Tibial nerve (tissue), 4 donors: Measurements from ENCODE around the gene DNAJB1. TPM values are rescaled to one million over a fixed set of nuclear protein-coding genes. Genes with fewer than 3 reads are reported as not detected.

Experiments used
- DNase-seq, 2 donors: peaks; one replicate each; pipeline ENCODE4 v3.0.0-alpha.2; 2019; ENCODE audit warnings: low spot score in 2 of 2
- H3K27ac ChIP-seq, 4 donors: fragments of 200-600 bp; sonication (generic) in 3 of 4; one replicate each; pipeline ENCODE4 v1.5.1; 2017 to 2019; ENCODE audit warnings: mild to moderate bottlenecking in 1 of 4
- H3K27me3 ChIP-seq, 2 donors: fragments of 200-600 bp; sonication (generic) in 1 of 2; one replicate each; pipeline versions ENCODE4 v1.5.1 to v1.6.0; 2017 to 2019
- H3K36me3 ChIP-seq, 3 donors: fragments of 200-600 bp; sonication (generic); one replicate each; pipeline ENCODE4 v1.5.1; 2018 to 2019
- H3K4me1 ChIP-seq, 4 donors: fragments of 200-600 bp; sonication (generic) in 3 of 4; one replicate each; pipeline ENCODE4 v1.5.1; 2017 to 2019
- H3K4me3 ChIP-seq, 4 donors: fragments of 200-600 bp; sonication (generic) in 3 of 4; one replicate each; pipeline ENCODE4 v1.5.1; 2017 to 2019; ENCODE audit warnings: mild to moderate bottlenecking in 1 of 4, moderate library complexity in 1 of 4
- H3K9me3 ChIP-seq, 4 donors: fragments of 200-600 bp; sonication (generic) in 3 of 4; one replicate each; pipeline ENCODE4 v1.5.1; 2017 to 2019
- EP300 ChIP-seq, 2 donors: sonication (generic); formaldehyde crosslinking; IDR thresholded peaks; one replicate each; pipeline ENCODE4 v1.6.1; 2017; ENCODE audit warnings: antibody characterized with exemption in 2 of 2, mild to moderate bottlenecking in 1 of 2
- POLR2A ChIP-seq, 2 donors: fragments of 450-650 bp; IDR thresholded peaks; one replicate each; pipeline ENCODE4 v1.6.1; 2017; ENCODE audit warnings: antibody characterized with exemption in 2 of 2, mild to moderate bottlenecking in 2 of 2, moderate library complexity in 2 of 2
- WGBS, 2 donors: methylation state at CpG; one replicate each; pipeline ENCODE4 v1.1.5; 2018; 5-methylcytosine and 5-hydroxymethylcytosine counted together
- total RNA-seq, 4 donors: library from RNA; depleted of rRNA; stranded (reverse); fragments of >200 nt; gene quantifications; one replicate each; pipeline ENCODE4 v1.1.0, GENCODE V29; 2016
- TF ChIP-seq, protein P1 (sequence below), 5 experiments: fragments of 200-600 bp in 3 of 5; fragments of 450-650 bp in 2 of 5; sonication (generic) in 3 of 5; IDR thresholded peaks; one replicate each; pipeline ENCODE4 v1.5.1; 2016 to 2019; ENCODE audit warnings: antibody characterized with exemption in 5 of 5, mild to moderate bottlenecking in 3 of 5, moderate library complexity in 2 of 5

DNAJB1 gene
- total RNA-seq, 4 donors from 2014 or later, result 48.9 to 132 (median 73.9) TPM

DNA sequence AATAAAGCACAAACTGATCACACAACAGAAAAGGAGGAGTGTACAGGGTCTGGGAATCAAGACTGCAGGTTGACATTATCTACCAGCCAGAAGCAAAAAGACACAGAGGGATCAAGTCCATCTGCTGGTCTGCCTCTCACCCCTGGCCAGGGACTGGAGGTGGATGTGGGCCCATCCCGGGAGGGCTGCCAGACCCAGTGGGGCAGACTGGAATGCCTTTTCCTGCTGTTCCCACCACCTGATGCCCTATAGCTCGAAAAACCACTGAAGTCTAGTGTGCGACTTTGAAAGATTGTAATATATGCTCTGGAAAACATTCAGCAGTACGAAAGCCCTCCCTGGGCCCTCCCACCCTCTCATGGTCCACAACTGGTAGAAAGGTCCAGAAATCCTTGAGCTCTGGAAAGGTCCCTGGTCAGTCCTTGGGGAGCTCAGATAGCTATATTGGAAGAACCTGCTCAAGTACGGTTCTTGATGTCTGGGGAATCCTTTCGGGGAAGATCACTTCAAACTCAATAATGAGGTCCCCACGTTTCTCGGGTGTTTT lies 2.6 kb downstream of the DNAJB1 start:
- peak overlapping the region in 3 of 4 donors; percentile 3 to 95 (median 89) for H3K4me3 ChIP-seq
- H3K4me1 ChIP-seq, result peaks cover 2 to 53% (median 35%) of the 10 kb centered on the region in 4 donors
- peaks cover 0 to 31% (median 18%) of the 10 kb centered on the region in 3 donors for H3K36me3 ChIP-seq
- TF ChIP-seq, protein P1, sequence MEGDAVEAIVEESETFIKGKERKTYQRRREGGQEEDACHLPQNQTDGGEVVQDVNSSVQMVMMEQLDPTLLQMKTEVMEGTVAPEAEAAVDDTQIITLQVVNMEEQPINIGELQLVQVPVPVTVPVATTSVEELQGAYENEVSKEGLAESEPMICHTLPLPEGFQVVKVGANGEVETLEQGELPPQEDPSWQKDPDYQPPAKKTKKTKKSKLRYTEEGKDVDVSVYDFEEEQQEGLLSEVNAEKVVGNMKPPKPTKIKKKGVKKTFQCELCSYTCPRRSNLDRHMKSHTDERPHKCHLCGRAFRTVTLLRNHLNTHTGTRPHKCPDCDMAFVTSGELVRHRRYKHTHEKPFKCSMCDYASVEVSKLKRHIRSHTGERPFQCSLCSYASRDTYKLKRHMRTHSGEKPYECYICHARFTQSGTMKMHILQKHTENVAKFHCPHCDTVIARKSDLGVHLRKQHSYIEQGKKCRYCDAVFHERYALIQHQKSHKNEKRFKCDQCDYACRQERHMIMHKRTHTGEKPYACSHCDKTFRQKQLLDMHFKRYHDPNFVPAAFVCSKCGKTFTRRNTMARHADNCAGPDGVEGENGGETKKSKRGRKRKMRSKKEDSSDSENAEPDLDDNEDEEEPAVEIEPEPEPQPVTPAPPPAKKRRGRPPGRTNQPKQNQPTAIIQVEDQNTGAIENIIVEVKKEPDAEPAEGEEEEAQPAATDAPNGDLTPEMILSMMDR (IDR thresholded peaks at IDR 0.05), result no peak
- TF ChIP-seq POLR2A (IDR thresholded peaks at IDR 0.05), result no peak
- no peak for TF ChIP-seq EP300 (IDR thresholded peaks at IDR 0.05)
- no peaks in the 10 kb centered on the region for H3K27me3 ChIP-seq
- H3K9me3 ChIP-seq, result no peaks in the 10 kb centered on the region
- WGBS, 2 donors, result 60 to 77% methylated on average over 6 to 8 of the region's 8 CpGs
- no peak for DNase-seq
- peak overlapping the region in 2 of 4 donors; percentile 100 for H3K27ac ChIP-seq

DNA sequence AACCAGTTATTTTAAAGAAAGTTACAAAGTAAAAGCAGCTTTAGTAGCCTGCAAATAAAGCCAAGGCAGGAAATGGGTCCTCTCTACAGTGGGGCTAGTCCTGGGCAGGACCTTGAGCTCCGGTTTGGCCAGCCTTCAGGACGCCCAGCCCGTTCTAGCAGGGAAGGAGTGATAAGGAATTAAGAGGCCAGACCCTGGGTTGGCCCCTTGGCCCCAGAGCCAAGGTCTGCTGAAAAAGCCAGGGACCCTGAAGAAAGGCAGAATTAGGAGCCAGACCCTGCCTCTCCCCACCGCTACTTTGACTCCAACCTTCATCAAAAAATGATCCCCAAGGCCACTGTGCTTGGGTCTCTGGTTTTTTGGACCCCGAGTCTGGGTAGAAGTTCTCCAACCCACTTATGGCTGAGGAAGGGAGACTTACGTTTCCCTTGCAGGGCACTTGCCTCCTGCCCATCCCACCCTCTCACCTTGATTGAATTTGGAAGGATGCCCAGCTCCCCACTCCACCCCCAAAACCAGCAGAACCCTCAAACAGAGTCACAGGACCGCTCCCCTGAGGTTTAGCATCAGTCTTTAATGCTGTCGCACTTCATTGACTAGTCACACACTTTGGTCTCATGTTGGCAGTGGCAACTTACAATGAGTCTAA lies 3.9 kb downstream of the DNAJB1 start:
- no peak overlapping the region for H3K4me3 ChIP-seq
- peaks cover 2 to 54% (median 33%) of the 10 kb centered on the region in 4 donors for H3K4me1 ChIP-seq
- H3K9me3 ChIP-seq, result no peaks in the 10 kb centered on the region
- peak overlapping the region in 1 of 4 donors; percentile 100 for H3K27ac ChIP-seq
- H3K36me3 ChIP-seq, result peaks cover 0 to 31% (median 18%) of the 10 kb centered on the region in 3 donors
- TF ChIP-seq POLR2A (IDR thresholded peaks at IDR 0.05) (no peak), EP300 (IDR thresholded peaks at IDR 0.05) (no peak)
- TF ChIP-seq, protein P1 (IDR thresholded peaks at IDR 0.05), result no peak
- no peak for DNase-seq
- H3K27me3 ChIP-seq, result no peaks in the 10 kb centered on the region
- 81 to 85% methylated on average over 8 of the region's 8 CpGs for WGBS, 2 donors

DNA sequence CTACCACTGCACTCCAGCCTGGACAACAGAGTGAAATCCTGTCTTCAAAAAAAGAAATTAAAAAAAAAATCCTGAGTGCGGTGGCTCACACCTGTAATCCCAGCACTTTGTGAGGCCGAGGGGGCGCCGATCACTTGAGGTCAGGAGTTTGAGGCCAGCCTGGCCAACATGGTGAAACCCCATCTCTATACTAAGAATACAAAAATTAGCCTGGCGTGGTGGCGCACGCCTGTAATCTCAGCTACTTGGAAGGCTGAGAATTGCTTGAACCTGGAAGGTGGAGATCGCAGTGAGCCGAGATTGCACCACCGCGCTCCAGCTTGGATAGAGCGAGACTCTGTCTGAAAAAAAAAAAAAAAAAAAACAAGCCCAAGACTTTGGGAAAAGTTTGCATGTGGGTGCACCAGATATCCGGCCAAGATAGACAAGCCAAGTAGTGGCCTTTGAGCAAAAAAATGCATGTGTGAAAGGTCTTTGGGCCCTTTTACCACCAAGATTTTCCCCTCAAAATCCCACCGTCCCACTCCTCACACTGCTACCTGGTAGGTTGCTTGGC lies 5.7 kb downstream of the DNAJB1 start:
- Histone ChIP-seq H3K4me3 (no peak overlapping the region), H3K4me1 (peaks cover 0 to 49% (median 26%) of the 10 kb centered on the region in 4 donors), H3K27me3 (no peaks in the 10 kb centered on the region), H3K36me3 (peaks cover 0 to 31% (median 18%) of the 10 kb centered on the region in 3 donors), H3K27ac (no peak overlapping the region), H3K9me3 (no peaks in the 10 kb centered on the region)
- DNase-seq, result no peak
- TF ChIP-seq, protein P1 (IDR thresholded peaks at IDR 0.05), result no peak
- no peak for TF ChIP-seq POLR2A (IDR thresholded peaks at IDR 0.05)
- no peak for TF ChIP-seq EP300 (IDR thresholded peaks at IDR 0.05)
- WGBS, 2 donors, result 91 to 92% methylated on average over 14 of the region's 14 CpGs

DNA sequence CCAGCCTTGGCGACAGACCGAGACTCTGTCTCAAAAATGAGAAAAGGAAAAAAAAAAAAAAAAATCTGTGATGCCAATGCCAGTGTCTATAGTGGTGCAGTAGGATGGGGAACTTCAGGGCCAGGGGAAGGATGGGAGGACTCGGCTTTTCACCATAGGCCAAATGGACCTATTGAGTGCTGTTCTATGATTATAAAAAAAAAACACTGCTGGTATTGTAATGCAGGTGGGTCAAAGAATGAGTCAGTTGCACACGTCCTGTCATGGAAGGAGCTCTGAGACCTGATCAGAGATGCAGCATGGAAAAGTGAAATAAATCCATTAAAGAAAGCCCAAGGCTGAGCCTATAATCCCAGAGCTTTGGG lies 7.0 kb downstream of the DNAJB1 start:
- no peak for DNase-seq
- TF ChIP-seq POLR2A (IDR thresholded peaks at IDR 0.05) (no peak), EP300 (IDR thresholded peaks at IDR 0.05) (no peak)
- TF ChIP-seq, protein P1 (IDR thresholded peaks at IDR 0.05), result no peak
- Histone ChIP-seq H3K9me3 (no peaks in the 10 kb centered on the region), H3K27me3 (no peaks in the 10 kb centered on the region), H3K4me3 (no peak overlapping the region), H3K36me3 (peaks cover 0 to 28% (median 18%) of the 10 kb centered on the region in 3 donors), H3K27ac (peak overlapping the region in 2 of 4 donors; percentile 77 to 84), H3K4me1 (peaks cover 0 to 39% (median 18%) of the 10 kb centered on the region in 4 donors)
- 78 to 85% methylated on average over 4 of the region's 4 CpGs for WGBS, 2 donors
